Subcutaneous adipose tissue (tissue), 4 donors: ENCODE measurements around the gene GNB1L. TPM values are rescaled to one million over a fixed set of nuclear protein-coding genes. Genes with fewer than 3 reads are reported as not detected.

Experiments used
- total RNA-seq, 4 donors: library from RNA; depleted of rRNA; stranded (reverse); fragments of >200 nt; gene quantifications; one replicate each; pipeline ENCODE4 v1.1.0, GENCODE V29; 2016
- TF ChIP-seq, protein P1 (sequence below): fragments of 450-650 bp; IDR thresholded peaks from one replicate; pipeline ENCODE4 v1.5.1; 2016; ENCODE audit warnings: low read depth, mild to moderate bottlenecking, control low read depth, antibody characterized with exemption, moderate library complexity

Gene GNB1L
- total RNA-seq, 4 donors from 2014 or later, result 1.8 to 4.9 (median 3.9) TPM

DNA sequence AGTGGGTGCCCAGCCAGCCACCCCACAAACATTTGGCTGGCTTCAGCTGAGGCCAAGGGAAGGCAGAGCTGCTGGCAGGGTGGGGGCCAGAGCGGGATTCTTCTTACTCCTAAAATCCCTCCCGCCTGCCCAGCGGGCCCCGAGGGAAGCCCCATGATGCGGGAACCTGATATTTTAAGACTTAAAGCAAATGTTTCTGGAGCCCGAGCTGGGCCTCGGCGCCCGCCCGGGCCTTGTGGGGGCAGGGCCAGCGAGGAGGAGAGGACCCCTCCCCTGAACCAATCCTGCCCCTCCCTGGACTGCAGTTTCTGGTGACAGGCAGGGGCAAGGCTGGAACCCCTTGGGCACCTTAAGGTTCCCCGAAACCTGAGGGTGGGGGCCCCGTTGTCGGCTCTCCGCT is 114.1 kb downstream of the GNB1L start:
- TF ChIP-seq, protein P1, sequence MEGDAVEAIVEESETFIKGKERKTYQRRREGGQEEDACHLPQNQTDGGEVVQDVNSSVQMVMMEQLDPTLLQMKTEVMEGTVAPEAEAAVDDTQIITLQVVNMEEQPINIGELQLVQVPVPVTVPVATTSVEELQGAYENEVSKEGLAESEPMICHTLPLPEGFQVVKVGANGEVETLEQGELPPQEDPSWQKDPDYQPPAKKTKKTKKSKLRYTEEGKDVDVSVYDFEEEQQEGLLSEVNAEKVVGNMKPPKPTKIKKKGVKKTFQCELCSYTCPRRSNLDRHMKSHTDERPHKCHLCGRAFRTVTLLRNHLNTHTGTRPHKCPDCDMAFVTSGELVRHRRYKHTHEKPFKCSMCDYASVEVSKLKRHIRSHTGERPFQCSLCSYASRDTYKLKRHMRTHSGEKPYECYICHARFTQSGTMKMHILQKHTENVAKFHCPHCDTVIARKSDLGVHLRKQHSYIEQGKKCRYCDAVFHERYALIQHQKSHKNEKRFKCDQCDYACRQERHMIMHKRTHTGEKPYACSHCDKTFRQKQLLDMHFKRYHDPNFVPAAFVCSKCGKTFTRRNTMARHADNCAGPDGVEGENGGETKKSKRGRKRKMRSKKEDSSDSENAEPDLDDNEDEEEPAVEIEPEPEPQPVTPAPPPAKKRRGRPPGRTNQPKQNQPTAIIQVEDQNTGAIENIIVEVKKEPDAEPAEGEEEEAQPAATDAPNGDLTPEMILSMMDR, result no peak

DNA sequence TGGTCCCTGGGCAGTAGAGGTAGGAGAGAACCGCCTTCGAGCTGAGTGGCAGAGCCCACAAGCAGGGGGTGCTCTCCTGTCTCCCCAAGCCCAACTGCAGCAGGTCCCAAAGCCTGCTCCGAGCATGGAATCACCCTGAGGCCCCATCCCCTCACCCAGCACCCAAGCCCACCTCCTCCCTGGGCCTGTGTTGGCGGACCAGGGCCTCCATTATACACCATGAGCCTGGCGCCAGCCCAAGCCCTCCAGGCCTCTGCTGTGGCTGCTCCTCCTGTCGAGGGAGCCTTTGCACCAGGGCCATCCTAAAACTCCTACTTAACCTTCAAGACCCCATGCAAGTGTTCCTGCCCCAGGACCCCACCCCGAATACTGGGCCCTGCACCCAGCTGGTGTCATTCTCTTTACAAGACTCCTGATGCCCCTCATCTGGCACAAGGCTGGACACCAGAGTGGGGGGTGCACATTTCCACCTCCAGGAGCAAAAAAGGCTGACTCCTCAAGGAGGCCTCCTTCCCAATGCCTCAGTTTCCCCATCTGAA is 114.7 kb downstream of the GNB1L start:
- TF ChIP-seq, protein P1, result no peak

DNA sequence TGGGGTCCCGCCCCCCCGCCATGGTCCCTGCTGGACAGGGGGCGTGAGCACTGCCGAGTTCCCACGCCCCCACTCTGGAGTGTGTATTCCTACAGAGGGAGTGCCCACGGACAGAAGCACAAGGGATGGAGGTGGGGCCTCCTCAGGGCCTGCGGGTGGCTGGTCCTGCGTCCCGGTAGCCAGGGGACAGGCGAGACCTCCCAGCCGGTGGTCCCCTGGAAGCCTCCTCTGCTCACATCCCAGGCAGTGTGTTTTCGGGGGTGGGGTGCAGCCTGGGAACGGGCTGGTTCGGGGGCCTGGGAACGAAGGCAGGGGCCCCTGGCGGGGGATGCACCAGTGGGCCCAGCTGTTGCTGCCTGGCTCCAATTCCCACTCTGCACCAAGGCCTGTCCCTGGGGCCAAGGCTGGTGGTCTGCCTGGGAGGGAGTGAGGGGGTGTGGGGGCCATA is 115.2 kb downstream of the GNB1L start:
- TF ChIP-seq, protein P1, result no peak

DNA sequence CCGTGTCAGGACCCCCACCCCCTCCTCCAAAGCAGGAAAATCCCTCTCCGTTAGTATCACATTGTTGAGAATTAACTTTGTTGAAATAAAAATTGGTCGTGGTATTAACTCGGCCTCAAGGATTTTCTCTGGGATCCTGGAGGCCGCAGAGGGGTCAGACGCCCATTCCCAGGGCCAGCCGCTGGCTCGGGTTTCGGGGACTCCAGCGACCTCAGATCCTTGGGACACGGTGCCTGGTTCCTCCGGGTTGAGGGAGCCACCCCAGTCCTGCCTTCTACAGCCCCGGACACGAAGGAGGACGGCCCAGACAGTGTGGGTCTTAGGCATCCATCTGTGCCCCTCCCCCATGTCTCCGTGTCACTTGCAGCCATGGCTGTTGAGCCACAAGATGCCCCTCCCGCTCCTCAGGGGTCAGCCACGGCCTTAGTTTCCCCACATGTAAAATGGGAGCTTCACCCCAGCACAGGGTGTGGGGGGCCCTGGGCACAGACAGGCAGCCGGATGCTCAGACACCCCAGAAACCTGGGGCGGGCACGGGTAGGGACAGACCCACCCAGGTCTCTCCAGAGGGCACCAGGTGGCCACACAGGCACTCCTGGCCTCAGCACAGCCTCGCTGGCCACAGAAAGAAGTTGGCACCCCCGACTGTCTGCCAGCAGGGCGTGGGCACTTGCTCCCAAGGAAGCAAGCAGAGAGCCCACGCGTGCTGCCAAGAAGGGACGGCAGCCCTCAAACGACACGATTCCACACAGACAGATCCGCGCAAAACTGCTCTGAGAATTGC is 115.8 kb downstream of the GNB1L start:
- TF ChIP-seq, protein P1, result no peak

DNA sequence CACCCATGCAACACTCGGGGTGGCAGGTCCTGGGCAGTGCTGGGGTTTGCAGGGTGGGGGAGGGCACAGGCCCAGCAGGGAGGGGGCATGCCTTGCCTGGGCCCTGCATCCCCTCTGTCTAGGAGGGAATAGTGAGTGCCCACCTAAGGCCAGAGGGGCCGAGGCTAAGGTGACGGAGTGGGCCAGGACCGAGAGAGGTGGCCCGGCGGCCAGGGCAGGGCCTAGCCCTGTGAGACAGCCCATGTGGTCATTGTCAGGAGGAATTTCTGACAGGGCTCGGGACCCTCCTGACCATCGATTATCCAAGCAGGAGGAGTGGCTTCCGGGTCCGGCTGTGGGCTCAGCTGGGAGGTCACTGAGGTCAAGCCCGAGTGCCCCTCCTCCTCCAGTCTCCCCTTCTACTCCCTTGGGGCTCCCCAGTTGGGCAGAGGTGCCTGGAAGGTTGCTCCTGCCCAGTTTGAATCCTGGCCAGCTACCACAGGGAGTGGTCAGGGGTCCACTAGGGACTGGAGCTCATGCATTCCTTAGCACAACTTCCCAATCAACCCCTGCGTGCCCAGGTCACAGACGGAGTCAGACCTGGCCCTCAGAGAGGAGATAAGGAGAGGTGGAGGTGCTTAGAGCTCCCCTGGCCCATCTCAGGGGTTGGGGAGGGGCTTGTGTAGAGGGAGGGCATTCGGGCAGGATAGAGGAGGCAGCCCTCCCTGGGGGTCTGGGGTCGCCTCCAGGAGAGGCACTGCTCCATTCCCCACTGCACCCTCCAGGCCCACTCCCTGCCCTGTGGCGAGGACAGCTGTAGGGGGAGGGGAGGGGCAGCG is 116.6 kb downstream of the GNB1L start:
- TF ChIP-seq, protein P1, result no peak

DNA sequence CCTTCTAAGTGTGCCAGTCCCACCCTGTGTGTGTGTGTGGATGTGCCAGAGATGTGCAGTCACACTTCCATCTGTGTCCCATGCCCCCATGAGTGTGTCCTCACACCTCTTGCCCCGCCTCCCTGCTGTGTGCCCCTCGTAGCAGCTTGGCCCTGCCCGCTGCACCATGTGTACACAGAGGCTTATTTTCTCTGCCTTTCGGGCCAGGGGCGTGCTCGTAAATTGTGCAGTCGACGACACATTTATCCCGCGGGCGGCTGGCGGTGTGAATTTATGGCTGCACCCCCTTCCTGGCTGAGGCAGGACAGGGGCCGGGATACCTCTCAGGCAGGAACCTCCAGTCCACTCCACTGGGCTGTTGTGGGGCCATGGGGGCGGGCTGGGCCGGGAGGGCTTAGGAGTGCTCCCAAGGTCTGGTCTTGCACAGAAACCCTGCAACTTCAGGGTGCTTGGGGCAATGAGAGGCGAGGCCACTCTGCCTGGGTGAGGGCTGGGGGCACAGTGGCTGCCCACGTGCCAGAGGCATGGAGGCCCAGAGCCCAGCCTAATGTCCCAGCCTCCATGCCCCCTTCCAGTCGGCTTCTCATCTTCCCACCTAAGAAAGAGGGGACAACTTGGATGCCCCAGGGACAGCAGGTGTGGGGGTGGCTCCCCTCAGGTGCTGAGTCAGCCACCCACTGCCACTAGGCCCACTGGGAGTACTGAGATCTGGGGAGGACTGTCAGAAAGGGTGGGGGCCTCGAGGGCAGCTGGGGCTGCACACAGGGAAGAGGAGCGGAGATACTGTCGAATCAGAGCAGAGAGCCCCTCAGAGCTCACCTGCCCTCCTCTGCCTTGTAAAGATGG is 118.8 kb downstream of the GNB1L start:
- TF ChIP-seq, protein P1, result no peak
